HEK293T (cell line): ENCODE data around the gene SLC17A3.

Experiments
- ARNT ChIP-seq: fragments of 450-650 bp; IDR thresholded peaks from 2 replicates; pipeline ENCODE4 v1.6.1; 2017; ENCODE audit warnings: mild to moderate bottlenecking
- BHLHE40 ChIP-seq: fragments of 450-650 bp; IDR thresholded peaks from 2 replicates; pipeline ENCODE4 v1.6.1; 2016; ENCODE audit warnings: mild to moderate bottlenecking, moderate library complexity, borderline replicate concordance
- CTBP1 ChIP-seq: fragments of 450-650 bp; IDR thresholded peaks from 2 replicates; pipeline ENCODE4 v1.6.1; 2016; ENCODE audit warnings: borderline replicate concordance
- ELF4 ChIP-seq: fragments of 450-650 bp; IDR thresholded peaks from 2 replicates; pipeline ENCODE4 v1.6.1; 2017; ENCODE audit warnings: antibody characterized with exemption
- FOXA1 ChIP-seq: fragments of 450-650 bp; IDR thresholded peaks from 2 replicates; pipeline ENCODE4 v1.6.1; 2016; ENCODE audit warnings: mild to moderate bottlenecking
- FOXK2 ChIP-seq: fragments of 450-650 bp; IDR thresholded peaks from 2 replicates; pipeline ENCODE4 v1.6.1; 2016; ENCODE audit warnings: mild to moderate bottlenecking
- FOXM1 ChIP-seq: fragments of 450-650 bp; IDR thresholded peaks from 2 replicates; pipeline ENCODE4 v1.6.1; 2017; ENCODE audit warnings: mild to moderate bottlenecking, borderline replicate concordance
- HDGF ChIP-seq: fragments of 450-650 bp; IDR thresholded peaks from 2 replicates; pipeline ENCODE4 v1.6.1; 2017; ENCODE audit warnings: antibody characterized with exemption, borderline replicate concordance
- NFRKB ChIP-seq: fragments of 450-650 bp; IDR thresholded peaks from 2 replicates; pipeline ENCODE4 v1.6.1; 2016; ENCODE audit warnings: mild to moderate bottlenecking, moderate library complexity
- PKNOX1 ChIP-seq: fragments of 450-650 bp; IDR thresholded peaks from 2 replicates; pipeline ENCODE4 v1.6.1; 2016
- SP1 ChIP-seq: fragments of 450-650 bp; IDR thresholded peaks from 2 replicates; pipeline ENCODE4 v1.6.1; 2017
- SUZ12 ChIP-seq: fragments of 450-650 bp; IDR thresholded peaks from 2 replicates; pipeline ENCODE4 v1.6.1; 2016; ENCODE audit warnings: mild to moderate bottlenecking
- TARDBP ChIP-seq: fragments of 450-650 bp; IDR thresholded peaks from 2 replicates; pipeline ENCODE4 v1.6.1; 2016

- TF ChIP-seq CTBP1 (no peak), SP1 (no peak), FOXA1 (no peak), HDGF (no peak), PKNOX1 (no peak), BHLHE40 (no peak), NFRKB (no peak), FOXM1 (no peak), ARNT (no peak), ELF4 (no peak), FOXK2 (no peak), SUZ12 (no peak), TARDBP (no peak)
Measured at GRCh38 chr6:25886066-25886465, 12.0 kb upstream of the SLC17A3 start.
